ENCODE data around the gene OTOA.
"Not testable (repeated sequence)": the region's sequence is repeated elsewhere in the genome, so short reads cannot be mapped to it uniquely, and the experiment has no call there.

OTOA gene

GRCh38 chr16:21663889-21664647, at the start of gene OTOA:
Gene OTOA, plus strand, starts transcription at chr16:21663968. Its CDS starts 14,547 bp downstream, at chr16:21678515.
- DNase-seq: no peak

GRCh38 chr16:21614896-21615295, 48.9 kb upstream of the OTOA start:
- DNase-seq: no peak

GRCh38 chr16:21617607-21618006, 46.2 kb upstream of the OTOA start:
- no peak for DNase-seq

GRCh38 chr16:21618281-21618680, 45.5 kb upstream of the OTOA start:
- no peak for DNase-seq

- no peak for DNase-seq
These were observed 43.9 kb upstream of the OTOA start for GRCh38 chr16:21619765-21620425.

DNA sequence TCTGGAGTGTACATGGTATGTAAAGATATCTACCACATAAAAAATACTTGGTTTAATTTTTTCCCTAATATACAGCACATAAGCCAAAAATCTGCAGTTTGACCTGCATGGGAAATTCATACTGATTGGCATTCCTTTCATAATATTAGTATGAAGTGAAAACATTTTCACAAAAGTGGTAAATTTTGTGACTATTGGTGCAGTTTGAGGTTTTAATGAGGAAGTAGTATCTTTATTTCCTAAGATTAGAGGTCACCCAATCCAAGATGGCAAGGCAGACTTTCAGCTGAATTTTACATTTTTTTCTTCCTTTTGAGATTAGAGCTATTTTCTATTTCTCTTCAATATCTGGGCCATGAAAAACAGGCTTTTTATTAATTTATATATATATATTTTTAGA, 43.2 kb upstream of the OTOA start:
- no peak for DNase-seq

GRCh38 chr16:21622545-21622944, 41.2 kb upstream of the OTOA start:
- no peak for DNase-seq

- no peak for DNase-seq
These were observed 38.7 kb upstream of the OTOA start for GRCh38 chr16:21625026-21625425.

DNA sequence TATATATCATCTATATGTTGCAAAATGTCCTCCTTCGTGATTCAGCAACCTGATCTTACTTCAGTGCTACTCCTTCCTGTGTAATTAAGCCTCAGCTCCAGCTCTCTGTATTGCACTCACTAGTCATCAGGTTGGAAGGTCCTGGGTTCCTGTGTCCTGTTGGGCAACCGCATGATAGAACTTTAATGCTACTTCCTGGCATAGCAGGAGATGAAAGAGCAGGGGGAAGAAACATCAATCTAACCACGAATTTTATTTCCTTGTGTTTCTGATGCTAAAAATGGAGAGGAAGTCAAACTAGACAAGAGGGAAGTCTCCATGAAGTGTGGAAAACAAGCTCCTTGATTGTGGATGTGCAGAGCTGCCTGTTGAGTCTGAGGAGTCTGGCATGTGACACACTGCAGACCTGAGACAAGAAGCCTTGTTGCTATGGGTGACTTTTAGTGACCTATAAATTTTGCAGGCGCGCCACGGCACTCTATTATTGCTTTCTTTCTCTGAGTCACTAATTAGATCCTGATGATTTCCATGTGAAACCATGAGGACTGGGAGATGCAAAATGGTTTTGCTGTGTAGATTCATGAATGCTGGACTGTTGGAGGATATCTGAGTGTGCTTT, 37.0 kb upstream of the OTOA start:
- no peak for DNase-seq

DNA sequence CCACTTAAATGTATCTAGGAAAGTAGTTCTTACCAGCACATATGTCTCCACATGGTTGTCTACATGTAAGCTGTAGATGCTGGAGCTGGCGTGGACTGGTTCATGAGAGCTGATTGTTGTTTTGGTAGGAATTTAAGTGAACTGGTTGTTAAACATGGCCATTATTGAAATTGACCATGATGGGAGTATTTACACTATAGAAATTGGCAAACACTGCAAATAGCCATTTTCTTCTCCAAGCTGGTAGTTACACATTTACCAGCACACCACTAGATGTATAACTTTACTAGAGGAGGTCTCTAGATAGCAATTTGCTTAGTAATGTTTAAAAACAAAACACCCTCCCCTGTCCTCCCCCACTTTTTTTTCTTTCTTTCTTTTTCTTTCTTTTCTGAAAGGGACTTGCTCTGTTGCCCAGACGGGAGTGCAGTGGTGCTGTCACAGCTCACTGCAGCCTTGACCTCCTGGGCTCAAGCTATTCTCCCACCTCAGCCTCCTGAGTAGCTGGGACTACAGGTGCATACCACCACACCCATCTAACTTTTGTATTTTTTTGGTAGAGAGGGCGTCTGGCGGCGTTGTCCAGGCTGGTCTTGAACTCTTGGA, 35.5 kb upstream of the OTOA start:
- DNase-seq: no peak

DNA sequence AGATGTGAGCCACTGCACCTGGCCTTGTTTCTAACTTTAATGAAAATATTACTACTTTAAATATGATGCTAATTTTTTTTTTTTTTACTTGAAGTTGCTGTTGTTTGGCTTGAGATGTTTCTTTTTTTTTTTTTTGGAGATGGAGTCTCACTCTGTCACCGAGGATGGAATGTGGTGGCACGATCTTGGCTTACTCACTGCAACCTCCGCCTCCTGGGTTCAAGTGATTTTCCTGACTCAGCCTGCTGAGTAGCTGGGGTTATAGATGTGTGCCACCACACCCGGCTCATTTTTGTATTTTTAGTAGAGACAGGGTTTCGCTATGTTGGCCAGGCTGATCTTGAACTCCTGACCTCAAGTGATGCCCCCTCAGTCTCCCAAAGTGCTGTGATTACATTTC, 35.0 kb upstream of the OTOA start:
- no peak for DNase-seq

GRCh38 chr16:21629616-21630539, 33.9 kb upstream of the OTOA start:
- DNase-seq: not testable (repeated sequence)

- DNase-seq: not testable (repeated sequence)
These were observed 32.9 kb upstream of the OTOA start for GRCh38 chr16:21630866-21631265.

DNA sequence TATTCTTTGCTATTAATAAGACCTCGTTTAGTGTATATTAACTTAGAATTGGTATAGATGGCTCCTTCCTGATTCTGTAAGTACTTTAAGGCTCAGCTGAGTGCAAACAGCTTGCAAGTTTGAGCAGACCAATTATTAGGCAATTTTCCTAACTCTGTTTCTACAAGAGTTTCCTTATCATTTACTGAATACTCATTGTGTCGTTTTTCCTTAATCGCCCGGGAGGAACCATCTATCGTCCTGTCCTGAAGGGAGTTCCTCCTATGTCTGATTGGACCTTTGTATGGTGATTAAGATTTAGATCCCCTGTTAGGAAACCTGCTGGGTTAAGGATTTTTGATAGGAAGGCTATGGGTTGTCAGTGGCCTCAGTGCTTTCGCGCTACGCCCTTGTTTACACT, 32.4 kb upstream of the OTOA start:
- DNase-seq: not testable (repeated sequence)

DNA sequence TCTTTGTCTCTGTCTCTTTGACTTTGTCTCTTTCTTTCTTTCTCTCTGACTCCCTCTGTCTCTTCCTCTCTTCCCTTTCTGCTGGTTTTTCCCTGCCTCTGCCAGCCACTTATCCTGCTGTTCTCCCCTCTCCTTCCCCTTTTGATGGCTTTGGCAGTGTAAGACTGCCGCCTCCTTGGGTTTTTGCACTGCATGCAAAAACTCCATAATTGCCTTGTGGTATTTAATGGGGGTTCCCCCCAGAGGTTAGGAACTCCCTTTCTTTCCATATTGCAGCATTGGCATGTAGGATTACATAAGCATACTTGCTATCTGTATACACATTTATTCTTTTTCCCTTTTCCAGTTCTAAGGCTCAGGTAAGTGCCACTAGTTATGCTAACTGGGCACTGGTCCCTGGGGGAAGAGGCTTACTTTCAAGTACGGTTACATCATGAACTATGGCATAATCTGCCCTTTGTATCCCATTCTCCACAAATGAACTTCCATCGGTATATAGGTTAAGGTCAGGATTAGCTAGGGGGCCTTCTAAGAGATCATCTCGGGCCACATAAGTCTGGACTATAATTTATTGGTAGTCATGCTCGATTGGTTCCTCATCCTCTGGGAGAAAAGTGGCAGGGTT, 31.7 kb upstream of the OTOA start:
- DNase-seq: not testable (repeated sequence)

DNA sequence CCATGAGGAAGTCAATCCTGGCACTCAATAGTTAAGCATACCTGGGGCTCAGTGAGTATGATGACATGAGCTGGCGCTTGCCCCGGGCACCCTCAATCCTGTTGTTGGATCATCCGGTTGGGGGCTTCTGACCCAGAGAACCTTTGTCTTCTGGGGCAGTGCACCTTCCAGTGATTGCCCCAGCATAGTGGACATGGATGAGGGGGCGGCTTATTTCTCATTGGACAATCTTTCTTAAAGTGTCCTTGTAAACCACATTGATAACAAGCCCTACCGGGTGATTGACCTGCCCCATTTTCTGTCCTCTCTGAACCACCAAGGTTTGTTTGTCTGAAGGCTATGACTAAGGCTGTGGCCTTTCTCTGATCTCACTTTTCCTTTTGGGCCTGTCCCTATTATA, 29.6 kb upstream of the OTOA start:
- no peak for DNase-seq

DNA sequence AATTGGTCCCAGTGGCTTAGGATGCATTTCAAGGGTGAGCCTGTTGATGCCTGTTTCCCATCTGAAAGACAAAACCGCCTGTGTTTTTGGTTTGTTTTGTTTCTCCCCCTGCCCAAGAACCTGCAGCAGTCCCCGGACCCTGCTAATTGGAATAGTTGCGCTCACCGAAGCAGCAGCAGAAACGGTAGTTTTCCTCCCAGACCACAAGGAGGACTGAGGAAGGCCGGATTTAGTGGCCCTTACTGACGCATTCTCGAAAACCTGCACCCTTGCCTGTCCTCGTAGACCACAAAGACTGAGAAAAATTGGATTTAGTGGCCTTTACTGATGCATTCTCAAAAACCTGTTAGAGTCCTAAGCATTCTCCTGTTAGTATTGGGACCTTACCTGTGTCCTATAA, 28.1 kb upstream of the OTOA start:
- not testable (repeated sequence) for DNase-seq

DNA sequence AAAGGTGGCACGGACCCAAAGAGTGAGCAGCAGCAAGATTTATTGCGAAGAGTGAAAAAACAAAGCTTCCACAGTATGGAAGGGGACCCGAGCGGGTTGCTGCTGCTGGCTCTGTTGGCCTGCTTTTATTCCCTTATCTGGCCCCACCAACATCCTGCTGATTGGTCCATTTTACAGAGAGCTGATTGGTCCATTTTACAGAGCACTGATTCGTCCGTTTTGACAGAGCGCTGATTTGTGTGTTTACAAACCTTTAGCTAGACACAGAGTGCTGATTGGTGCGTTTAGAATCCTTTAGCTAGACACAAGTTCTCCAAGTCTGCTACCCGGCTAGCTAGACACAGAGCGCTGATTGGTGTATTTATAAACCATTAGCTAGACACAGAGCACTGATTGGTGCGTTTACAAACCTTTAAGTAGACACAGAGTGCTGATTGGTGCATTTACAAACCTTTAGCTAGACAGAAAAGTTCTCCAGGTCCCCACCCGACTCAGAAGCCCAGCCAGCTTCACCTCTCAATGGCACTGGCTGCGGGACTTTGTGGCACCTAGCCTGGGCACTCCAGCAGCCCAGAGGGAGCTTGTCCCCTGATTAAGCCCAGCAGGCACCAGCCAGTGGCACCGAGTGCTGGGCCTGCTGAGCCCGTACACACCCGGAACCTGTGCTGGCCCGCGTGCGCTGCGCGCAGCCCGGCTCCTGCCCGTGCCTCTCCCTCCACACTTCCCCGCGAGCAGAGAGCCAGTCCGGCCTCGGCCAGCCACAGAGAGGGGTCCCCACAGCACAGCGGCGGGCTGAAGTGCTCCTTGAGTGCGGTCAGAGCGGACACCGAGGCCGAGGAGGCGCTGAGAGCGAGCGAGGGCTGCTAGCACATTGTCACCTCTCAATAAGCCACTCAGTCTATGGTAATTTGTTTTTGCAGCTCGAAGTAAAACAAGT, 26.5 kb upstream of the OTOA start:
- DNase-seq: no peak

- DNase-seq: no peak
These were observed 25.2 kb upstream of the OTOA start for GRCh38 chr16:21638573-21638975.

DNA sequence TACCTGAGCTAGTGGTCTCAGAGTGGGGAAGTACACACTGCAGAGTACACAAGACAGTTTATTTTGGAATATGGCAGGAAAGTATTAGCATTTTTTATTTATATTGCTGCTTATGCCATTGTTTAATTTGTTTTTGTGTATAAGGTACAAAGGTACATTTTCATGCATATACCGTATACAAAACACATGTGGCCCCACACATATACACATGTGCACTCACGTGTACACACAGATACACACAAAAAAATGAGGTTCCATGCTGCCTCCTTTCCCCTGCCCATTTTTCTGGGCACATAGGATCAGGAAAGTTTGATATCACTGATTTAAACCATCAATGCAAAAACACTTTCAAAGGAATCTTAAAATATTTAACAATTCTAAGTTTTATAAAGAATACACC, 24.3 kb upstream of the OTOA start:
- no peak for DNase-seq

GRCh38 chr16:21641916-21642315, 21.9 kb upstream of the OTOA start:
- DNase-seq: no peak

All from stimulated activated CD4-positive, alpha-beta T cell treated with anti-CD3 and anti-CD28 coated beads, Interleukin-2, amount 100 ng/mL, for 48 hours (primary cell).